LNCAP (cell line): ENCODE measurements around the gene ITGAE.

ENCODE experiments used
- CTCF ChIP-seq: fragments of 450-650 bp; IDR thresholded peaks from 2 replicates; pipeline ENCODE4 v1.5.1; 2017; ENCODE audit warnings: mild to moderate bottlenecking

Gene ITGAE

GRCh38 chr17:3800362-3801271 lies at the start of gene ITGAE:
ITGAE (minus strand) TSS chr17:3801188; CDS start chr17:3801144, 44 bp downstream.
- TF ChIP-seq CTCF, result no peak

- TF ChIP-seq CTCF, result no peak
These were observed 47.3 kb upstream of the ITGAE start for GRCh38 chr17:3848229-3848835.

DNA sequence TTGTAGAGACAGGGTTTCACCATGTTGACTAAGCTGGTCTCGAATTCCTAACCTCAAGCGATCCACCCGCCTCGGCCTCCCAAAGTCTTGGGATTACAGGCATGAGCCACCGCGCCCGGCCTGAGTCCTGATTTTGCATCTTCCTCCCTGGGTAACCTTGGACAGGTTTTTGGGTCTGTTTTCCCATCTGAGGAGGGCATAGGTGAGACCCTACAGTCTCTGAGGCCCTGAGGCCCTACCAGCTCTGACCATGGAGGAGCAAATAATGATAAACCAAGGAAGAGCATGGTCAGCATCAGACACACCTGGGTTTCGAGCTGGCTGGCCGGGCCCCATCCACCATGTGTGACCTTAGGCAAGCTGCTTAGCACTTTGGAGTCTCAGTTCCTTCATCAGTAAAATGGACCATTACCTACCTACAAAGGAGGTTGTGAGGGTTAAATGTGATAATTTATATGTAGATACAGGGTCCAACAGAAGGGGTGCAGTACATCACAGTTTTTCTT lies 46.2 kb upstream of the ITGAE start:
- no peak for TF ChIP-seq CTCF

DNA sequence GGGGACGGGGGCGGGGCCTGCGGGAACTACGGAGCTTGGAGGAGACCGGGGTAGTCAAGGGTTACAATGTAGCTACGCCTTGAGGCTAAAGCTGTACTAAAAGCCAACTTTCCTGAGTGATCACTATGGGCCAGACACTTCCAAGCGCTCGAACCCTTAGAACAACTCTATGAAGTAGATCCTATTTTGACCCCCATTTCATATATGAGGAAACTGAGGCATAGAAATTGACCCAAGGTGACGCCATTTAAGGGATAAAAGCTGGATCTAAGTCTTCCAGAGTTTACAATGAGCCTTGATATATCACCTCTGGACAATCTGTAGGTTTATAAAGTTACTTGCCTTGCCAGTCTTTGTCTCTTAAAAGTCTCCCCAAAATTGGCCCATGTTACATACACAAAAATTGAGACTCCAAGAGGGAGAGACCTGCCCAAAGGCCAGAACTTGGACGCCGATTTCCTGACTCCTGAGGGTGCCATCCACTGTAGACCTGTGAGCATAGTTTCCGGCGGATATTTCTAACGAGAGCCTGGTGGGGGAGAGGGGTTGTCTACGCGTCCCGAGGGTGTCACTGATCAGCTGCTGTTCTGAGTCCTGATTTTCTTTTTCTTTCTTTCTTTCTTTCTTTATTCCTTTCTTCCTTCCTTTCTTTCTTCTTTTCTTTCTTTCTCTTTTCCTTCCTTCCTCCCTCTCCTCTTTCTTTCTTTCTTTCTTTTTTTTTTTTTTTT lies 45.6 kb upstream of the ITGAE start:
- no peak for TF ChIP-seq CTCF

- TF ChIP-seq CTCF, result peak; percentile 95
These were observed 44.8 kb upstream of the ITGAE start, which contains the start of gene NCBP3 for GRCh38 chr17:3845621-3846436. NCBP3 (minus strand) TSS chr17:3846246; CDS start chr17:3846223, 23 bp downstream.

- no peak for TF ChIP-seq CTCF
These were observed 44.3 kb upstream of the ITGAE start for GRCh38 chr17:3845291-3845620.
